Fibroblast of mammary gland (primary cell): ENCODE measurements around the gene ANKRD9.
"Not testable (repeated sequence)": the region's sequence is repeated elsewhere in the genome, so short reads cannot be mapped to it uniquely, and the experiment has no call there.

Experiments used
- DNase-seq: peaks from one replicate; pipeline ENCODE4 v3.0.0-alpha.2; 2010; ENCODE audit warnings: low read depth
- H3K4me3 ChIP-seq: 2 replicates; pipeline ENCODE4 v1.5.1; 2011; ENCODE audit warnings: low read depth, mild to moderate bottlenecking, low read length, moderate library complexity; ENCODE audit not compliant: control insufficient read depth
- TF ChIP-seq, protein P1 (sequence below): conservative IDR thresholded peaks from 2 replicates; pipeline ENCODE4 v1.5.1; 2011; ENCODE audit warnings: low read depth, low read length, inconsistent platforms; ENCODE audit not compliant: control insufficient read depth, insufficient read depth

ANKRD9 gene

GRCh38 chr14:102551995-102552705, 42.6 kb upstream of the ANKRD9 start:
- H3K4me3 ChIP-seq, result no peak overlapping the region
- TF ChIP-seq, protein P1, sequence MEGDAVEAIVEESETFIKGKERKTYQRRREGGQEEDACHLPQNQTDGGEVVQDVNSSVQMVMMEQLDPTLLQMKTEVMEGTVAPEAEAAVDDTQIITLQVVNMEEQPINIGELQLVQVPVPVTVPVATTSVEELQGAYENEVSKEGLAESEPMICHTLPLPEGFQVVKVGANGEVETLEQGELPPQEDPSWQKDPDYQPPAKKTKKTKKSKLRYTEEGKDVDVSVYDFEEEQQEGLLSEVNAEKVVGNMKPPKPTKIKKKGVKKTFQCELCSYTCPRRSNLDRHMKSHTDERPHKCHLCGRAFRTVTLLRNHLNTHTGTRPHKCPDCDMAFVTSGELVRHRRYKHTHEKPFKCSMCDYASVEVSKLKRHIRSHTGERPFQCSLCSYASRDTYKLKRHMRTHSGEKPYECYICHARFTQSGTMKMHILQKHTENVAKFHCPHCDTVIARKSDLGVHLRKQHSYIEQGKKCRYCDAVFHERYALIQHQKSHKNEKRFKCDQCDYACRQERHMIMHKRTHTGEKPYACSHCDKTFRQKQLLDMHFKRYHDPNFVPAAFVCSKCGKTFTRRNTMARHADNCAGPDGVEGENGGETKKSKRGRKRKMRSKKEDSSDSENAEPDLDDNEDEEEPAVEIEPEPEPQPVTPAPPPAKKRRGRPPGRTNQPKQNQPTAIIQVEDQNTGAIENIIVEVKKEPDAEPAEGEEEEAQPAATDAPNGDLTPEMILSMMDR, result no peak
- peak; percentile 60 for DNase-seq

DNA sequence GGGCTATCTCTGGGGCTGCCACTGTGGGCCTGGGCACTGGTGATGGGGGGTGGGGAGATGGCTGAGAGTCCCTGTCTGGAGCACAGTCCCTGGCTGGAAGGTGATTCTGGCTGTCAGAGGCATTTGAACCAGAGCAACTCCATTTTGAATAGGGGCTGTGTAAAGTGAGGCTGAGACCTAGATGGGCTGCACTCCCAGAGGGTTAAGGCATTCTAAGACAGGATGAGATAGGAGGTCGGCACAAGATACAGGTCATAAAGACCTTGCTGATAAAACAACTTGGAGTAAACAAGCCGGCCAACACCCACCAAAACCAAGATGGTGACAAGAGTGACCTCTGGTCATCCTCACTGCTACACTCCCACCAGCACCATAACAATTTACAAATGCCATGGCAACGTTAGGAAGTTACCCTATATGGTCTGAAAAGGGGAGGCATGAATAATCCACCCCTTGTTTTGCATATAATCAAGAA, 41.4 kb upstream of the ANKRD9 start:
- not testable (repeated sequence) for H3K4me3 ChIP-seq, DNase-seq

- TF ChIP-seq, protein P1, result no peak
- no peak for DNase-seq
- H3K4me3 ChIP-seq, result no peak overlapping the region
Observed at GRCh38 chr14:102548616-102549240, 39.2 kb upstream of the ANKRD9 start.

DNA sequence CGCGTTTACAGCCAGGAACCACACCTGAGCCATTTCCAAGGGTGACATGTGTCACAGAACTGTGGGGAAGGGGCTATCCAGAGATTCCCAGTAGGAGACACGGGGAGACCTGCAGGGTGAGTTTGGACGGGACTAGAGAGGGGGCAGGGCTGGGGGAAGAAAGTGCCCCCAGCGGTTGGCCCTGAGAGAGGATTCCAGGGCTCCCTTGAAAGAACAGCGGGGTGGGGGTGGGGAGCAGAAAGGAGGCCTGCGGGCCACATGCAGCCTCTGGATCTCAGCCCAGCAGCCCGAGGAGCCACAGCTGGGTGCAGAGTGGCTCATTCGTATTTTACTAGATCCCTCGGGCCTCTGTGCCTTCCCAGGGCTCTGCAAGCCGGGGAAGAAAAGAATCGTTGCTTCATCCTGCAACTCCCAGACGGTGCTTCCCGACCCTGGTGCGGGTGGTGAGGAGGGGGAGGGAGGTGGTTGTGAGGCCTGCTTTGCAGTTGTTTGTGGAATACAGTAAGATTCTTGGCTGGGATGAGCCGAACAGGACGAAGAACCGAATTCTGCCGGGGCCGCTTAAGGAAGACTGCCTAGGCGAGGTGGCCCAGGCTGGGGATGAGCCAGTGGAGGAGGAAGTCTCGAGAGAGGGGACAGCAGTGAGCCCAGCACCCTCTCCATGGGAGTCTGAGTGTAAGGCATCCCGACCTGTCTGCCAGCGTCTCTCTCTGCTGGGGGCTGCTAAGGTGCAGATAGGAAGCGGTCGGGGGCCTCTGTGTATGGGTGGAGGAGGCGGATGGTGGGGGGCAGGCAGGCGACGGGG, 36.1 kb upstream of the ANKRD9 start:
- H3K4me3 ChIP-seq, result no peak overlapping the region
- peak; percentile 54 for DNase-seq
- TF ChIP-seq, protein P1, result no peak

DNA sequence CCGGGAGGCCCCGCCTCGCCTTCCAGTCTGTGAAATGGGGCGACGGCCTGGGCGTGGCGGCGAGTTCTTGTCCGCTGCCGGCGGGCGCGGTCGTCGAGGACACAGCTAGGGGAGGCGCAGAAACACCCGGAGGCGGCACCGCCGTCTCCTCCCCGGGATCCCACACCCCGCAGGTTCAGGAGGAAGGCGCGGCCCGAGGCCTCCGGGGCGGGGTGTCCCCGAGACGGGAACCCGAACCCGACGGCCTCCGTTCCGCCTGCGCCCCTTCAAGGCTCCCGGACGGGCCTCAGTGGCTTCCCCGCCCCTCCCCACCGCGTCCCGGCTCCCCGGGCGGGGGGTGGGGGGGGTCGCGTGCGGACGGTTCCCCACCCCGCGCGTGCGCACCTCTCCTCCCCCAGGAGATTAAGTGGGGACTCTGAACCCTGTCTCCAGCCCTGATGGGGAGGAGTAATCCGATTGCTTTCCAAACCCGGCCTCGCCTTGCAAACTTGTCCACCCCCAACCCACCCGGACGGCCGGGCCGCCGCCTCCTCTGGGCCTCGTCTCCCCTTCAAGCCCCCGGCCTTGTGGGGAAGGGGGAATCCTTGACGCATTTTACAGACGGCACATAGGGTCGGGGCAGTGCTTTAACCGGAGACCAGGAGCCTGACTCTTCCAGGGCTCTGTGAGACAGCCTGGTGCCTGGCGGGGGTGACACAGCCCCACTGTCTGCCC, 35.3 kb upstream of the ANKRD9 start:
- H3K4me3 ChIP-seq, result no peak overlapping the region
- DNase-seq, result no peak
- TF ChIP-seq, protein P1, result no peak

DNA sequence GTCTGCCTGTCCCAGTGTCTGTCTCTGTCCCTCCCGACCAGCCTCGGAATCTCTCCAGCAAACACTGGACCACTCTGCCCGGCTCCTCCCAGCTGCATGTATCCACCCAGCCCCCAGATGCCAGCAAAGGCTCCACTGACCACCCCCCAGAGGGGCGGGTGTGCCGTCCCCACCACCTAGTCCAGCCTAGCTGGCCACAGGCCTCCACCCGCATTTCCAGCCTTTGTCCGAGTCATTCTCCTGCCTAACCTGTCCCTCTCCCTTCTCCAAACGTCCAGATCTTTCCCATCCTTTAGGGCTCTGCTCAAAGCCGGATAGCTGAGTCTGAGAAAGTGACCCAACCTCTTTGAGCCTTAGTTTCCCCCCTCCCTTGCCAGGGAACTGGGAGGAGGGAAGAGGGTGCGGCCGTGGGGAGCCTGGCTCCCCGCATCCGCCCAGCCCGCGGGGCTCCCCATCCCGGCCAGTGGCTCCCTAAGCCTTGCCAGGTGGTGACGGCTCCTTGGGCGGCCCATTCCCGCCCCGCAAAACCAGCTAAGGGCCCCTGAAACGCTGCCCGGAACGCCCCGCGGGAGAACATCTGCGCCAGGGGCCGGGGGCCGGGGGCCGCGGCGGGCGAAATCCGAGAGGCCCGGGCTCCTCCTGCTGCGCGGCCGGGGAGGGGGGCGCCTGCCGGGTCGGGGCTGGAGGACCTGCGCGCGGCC, 34.6 kb upstream of the ANKRD9 start:
- no peak overlapping the region for H3K4me3 ChIP-seq
- TF ChIP-seq, protein P1, result no peak
- DNase-seq, result no peak
